ENCODE results near the gene CAMTA1.

CAMTA1 gene

GRCh38 chr1:7459914-7460313, 674.7 kb downstream of the CAMTA1 start:
- DNase-seq (ENCODE audit: low read depth in 2 of 3, low spot score in 2 of 3): no peak

GRCh38 chr1:7460807-7461206, 675.6 kb downstream of the CAMTA1 start:
- DNase-seq (ENCODE audit: low read depth in 2 of 3, low spot score in 2 of 3): no peak

- DNase-seq (ENCODE audit: low read depth in 2 of 3, low spot score in 2 of 3): no peak
Measured at GRCh38 chr1:7462617-7463016, 677.4 kb downstream of the CAMTA1 start.

GRCh38 chr1:7463526-7463925, 678.3 kb downstream of the CAMTA1 start:
- no peak for DNase-seq (ENCODE audit: low read depth in 2 of 3, low spot score in 2 of 3)

- no peak for DNase-seq (ENCODE audit: low read depth in 2 of 3, low spot score in 2 of 3)
Measured at GRCh38 chr1:7464736-7465135, 679.5 kb downstream of the CAMTA1 start.

GRCh38 chr1:7467476-7468175, 682.4 kb downstream of the CAMTA1 start:
- no peak for DNase-seq (ENCODE audit: low read depth in 2 of 3, low spot score in 2 of 3)

- DNase-seq (ENCODE audit: low read depth in 2 of 3, low spot score in 2 of 3): no peak
Measured at GRCh38 chr1:7468248-7468647, 683.0 kb downstream of the CAMTA1 start.

- DNase-seq (ENCODE audit: low read depth in 2 of 3, low spot score in 2 of 3): no peak
Measured at GRCh38 chr1:7469255-7469938, 684.1 kb downstream of the CAMTA1 start.

- DNase-seq (ENCODE audit: low read depth in 2 of 3, low spot score in 2 of 3): no peak
Measured at GRCh38 chr1:7470904-7471638, 685.8 kb downstream of the CAMTA1 start.

- no peak for DNase-seq (ENCODE audit: low read depth in 2 of 3, low spot score in 2 of 3)
Measured at GRCh38 chr1:7471836-7472235, 686.6 kb downstream of the CAMTA1 start.

- DNase-seq (ENCODE audit: low read depth in 2 of 3, low spot score in 2 of 3): no peak
Measured at GRCh38 chr1:7473223-7474142, 688.2 kb downstream of the CAMTA1 start.

GRCh38 chr1:7474143-7474490, 688.9 kb downstream of the CAMTA1 start:
- DNase-seq (ENCODE audit: low read depth in 2 of 3, low spot score in 2 of 3): no peak

- no peak for DNase-seq (ENCODE audit: low read depth in 2 of 3, low spot score in 2 of 3)
Measured at GRCh38 chr1:7474786-7475502, 689.7 kb downstream of the CAMTA1 start.

- no peak for DNase-seq (ENCODE audit: low read depth in 2 of 3, low spot score in 2 of 3)
Measured at GRCh38 chr1:7475691-7476090, 690.4 kb downstream of the CAMTA1 start.

GRCh38 chr1:7476402-7476801, 691.1 kb downstream of the CAMTA1 start:
- no peak for DNase-seq (ENCODE audit: low read depth in 2 of 3, low spot score in 2 of 3)

- DNase-seq (ENCODE audit: low read depth in 2 of 3, low spot score in 2 of 3): no peak
Measured at GRCh38 chr1:7476861-7477547, 691.8 kb downstream of the CAMTA1 start.

GRCh38 chr1:7477593-7477992, 692.3 kb downstream of the CAMTA1 start:
- no peak for DNase-seq (ENCODE audit: low read depth in 2 of 3, low spot score in 2 of 3)

GRCh38 chr1:7478142-7478790, 693.0 kb downstream of the CAMTA1 start:
- no peak for DNase-seq (ENCODE audit: low read depth in 2 of 3, low spot score in 2 of 3)

- no peak for DNase-seq (ENCODE audit: low read depth in 2 of 3, low spot score in 2 of 3)
Measured at GRCh38 chr1:7478809-7479499, 693.7 kb downstream of the CAMTA1 start.
